ENCODE results near the gene NDUFV1.
"Not testable (repeated sequence)": the region's sequence is repeated elsewhere in the genome, so short reads cannot be mapped to it uniquely, and the experiment has no call there.

The NDUFV1 gene

DNA sequence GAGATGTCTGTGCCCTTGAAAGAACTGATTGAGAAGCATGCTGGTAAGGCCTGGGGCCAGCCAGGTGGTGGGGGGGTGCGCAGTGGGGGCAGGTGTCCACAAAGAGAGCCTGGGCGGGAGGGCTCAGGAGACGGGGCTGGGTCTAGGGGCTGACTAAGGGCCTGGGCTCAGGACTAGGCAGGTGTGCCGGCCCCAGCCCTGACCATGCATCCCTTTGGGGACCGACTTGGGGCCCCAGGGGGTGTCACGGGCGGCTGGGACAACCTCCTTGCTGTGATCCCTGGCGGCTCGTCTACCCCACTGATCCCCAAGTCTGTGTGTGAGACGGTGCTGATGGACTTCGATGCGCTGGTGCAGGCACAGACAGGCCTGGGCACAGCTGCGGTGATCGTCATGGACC, 4.4 kb downstream of the NDUFV1 start:
- in situ Hi-C loops (cut with MboI; ENCODE audit: low sequenced_read_pairs), result no loop called here

- in situ Hi-C loops (cut with MboI; ENCODE audit: low sequenced_read_pairs), result no loop called here
Measured at GRCh38 chr11:67611704-67612587, 5.2 kb downstream of the NDUFV1 start.

- in situ Hi-C loops (cut with MboI; ENCODE audit: low sequenced_read_pairs), result no loop called here
Measured at GRCh38 chr11:67612751-67613150, 6.0 kb downstream of the NDUFV1 start.

DNA sequence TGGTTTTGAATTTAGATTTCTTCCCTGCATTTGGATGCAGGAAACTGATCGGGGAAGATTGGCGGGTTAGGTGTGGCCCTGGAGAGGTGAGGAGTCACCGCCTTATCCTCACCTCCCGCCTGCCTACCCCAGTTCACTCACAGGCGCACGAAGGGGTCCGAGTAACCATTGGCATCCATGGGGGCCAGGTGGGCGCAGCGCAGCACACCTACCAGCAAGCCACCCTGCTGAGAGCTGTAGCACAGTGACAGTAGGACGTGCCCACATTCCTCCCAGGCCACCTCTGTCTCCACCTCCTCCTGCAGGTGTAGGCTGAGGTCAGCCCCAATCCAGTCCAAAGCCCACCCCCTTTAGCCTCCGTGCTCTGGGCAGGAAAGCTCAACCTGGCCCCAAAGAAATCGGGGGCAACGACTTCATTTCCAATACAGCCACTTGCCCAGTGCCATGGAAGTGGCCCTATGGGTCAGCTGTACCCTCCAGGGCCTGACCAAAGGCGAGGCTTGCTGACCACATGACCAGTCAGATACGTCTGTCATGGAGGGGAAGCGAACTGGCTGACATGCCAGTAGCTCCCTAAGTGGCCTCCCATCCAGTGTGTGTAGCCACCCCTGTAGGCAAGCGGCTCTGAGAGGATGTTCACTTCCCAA, 6.7 kb downstream of the NDUFV1 start:
- in situ Hi-C loops (cut with MboI; ENCODE audit: low sequenced_read_pairs), result no loop called here

- in situ Hi-C loops (cut with MboI; ENCODE audit: low sequenced_read_pairs), result no loop called here
Measured at GRCh38 chr11:67613960-67614715, 7.4 kb downstream of the NDUFV1 start.

DNA sequence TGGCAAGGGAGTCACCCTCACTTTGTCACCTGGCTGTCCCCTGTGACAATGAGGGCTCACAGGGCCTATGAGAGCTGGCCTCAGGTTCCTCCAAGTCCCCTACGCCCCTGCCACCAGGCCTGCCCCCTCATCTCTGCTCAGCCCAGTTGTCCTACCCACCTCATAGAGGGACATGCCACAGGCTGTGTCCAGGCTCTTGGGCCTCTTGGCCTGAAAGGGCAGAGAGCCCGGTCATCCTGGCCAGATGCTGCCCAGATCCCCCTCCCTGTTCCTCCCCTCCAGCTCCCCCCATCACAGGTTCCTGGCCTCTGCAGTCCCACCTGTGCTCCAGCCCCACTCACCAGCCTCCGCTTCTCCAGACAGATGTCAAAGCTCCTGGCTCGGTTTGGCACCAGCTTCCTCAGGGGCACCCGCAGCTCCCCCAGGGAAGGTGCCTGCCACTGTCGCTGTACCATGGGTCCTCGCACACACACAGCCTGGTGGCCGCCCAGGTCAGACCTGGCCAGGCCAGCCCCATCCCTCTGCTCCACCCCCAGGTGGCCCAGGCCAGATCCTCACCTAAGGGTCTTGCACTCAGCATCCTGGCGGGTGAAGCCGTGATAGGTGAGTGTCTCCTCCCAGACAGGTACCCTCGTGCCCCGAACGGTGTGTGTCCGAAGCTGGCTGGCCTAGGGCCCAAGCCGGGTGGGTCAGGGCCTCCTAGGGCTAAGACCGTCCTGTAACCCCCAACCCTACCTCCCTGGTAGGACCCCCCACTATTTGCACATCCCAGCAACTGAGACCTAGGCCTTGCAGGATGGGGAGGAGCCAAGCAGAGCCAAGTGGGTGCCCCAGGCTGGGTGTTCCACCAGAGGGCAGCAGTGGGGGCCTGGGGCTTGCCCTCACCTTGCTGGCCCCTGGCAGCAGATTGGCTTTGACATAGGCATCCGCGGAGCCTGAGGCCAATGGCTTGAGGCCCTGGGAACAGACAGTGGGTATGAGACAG, 8.3 kb downstream of the NDUFV1 start:
- in situ Hi-C loops (cut with MboI; ENCODE audit: low sequenced_read_pairs), result no loop called here

DNA sequence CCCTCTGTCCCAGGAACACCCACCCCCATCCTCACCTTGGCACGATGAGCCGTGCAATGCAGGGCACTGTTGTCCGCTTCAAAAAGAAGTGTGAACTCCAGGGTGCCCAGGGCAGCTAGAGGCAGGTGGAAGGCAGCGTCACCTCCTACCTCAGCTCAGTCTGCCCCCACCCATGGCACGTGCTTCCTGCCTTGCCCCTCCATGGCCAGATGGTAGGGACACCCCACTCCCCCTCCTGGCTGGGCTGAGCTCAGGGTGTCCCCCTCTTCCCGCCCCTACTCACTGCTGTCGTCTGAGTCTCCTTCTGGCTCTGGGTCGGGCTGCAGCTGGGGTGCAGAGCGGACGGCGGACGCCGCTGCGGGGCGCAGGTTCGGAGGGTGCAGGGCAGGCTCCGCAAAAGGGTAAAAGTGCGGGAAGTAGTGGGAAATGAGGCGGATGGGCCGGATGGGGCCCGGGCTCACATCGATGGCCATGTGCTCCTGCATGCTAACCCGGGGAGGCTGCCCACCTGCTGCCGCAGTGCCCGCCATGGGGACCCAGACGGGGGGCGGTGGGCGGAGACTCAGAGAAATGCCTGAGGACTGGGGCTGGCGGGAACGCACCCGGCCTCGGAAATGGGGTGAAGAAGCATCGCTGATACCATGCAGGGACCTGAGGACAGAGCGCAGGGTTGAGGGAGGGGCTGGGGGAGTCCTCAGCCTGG, 9.1 kb downstream of the NDUFV1 start:
- in situ Hi-C loops (cut with MboI; ENCODE audit: low sequenced_read_pairs), result no loop called here

GRCh38 chr11:67616431-67617242, 9.9 kb downstream of the NDUFV1 start:
- in situ Hi-C loops (cut with MboI; ENCODE audit: low sequenced_read_pairs), result no loop called here

DNA sequence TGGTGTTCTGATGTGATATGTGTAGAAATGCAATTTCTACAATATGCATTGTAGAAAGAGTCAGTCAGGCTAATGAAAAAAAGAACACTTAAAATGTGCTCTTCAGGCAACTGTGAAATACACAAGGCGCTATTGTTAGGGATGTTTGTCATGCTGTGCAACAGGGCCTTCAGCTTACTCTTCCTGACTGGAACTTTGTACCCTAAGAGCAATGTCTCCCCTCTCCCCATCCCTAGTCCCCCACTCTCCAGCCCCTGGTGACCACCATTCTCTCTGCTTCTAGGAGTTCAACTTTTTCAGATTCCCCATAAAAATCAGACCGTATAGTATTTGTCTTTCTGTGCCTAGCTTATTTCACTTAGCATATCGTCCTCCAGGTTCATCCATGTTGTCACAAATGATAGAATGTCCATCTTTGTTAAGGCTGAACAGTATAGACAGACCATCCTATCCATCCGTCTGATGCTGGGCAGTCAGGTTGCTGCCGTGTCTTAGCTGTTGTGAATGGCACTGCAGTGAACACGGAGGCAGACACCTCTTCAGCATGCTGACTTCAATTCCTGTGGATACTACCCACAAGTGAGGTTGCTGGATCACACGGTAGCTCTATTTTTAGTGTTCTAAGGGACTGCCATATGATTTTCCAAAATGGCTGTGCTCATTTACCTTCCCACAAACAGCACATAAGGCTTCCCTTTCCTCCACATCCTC, 10.7 kb downstream of the NDUFV1 start:
- in situ Hi-C loops (cut with MboI; ENCODE audit: low sequenced_read_pairs), result no loop called here

DNA sequence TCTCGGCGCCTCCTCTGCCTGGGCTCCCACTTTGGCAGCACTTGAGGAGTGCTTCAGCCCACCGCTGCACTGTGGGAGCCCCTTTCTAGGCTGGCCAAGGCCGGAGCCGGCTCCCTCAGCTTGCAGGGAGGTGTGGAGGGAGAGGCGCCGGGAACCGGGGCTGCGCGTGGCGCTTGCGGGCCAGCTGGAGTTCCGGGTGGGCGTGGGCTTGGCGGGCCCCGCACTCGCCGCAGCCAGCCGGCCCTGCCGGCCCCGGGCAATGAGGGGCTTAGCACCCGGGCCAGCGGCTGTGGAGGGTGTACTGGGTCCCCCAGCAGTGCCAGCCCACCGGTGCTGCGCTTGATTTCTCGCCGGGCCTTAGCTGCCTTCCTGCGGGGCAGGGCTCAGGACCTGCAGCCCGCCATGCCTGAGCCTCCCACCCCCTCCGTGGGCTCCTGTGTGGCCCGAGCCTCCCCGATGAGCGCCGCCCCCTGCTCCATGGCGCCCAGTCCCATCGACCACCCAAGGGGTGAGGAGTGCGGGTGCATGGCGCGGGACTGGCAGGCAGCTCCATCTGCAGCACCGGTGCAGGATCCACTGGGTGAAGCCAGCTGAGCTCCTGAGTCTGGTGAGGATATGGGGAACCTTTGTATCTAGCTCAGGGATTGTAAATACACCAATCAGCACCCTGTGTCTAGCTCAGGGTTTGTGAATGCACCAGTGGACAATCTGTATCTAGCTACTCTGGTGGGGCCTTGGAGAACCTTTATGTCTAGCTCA, 12.3 kb downstream of the NDUFV1 start:
- in situ Hi-C loops (cut with MboI; ENCODE audit: low sequenced_read_pairs), result not testable (repeated sequence)

DNA sequence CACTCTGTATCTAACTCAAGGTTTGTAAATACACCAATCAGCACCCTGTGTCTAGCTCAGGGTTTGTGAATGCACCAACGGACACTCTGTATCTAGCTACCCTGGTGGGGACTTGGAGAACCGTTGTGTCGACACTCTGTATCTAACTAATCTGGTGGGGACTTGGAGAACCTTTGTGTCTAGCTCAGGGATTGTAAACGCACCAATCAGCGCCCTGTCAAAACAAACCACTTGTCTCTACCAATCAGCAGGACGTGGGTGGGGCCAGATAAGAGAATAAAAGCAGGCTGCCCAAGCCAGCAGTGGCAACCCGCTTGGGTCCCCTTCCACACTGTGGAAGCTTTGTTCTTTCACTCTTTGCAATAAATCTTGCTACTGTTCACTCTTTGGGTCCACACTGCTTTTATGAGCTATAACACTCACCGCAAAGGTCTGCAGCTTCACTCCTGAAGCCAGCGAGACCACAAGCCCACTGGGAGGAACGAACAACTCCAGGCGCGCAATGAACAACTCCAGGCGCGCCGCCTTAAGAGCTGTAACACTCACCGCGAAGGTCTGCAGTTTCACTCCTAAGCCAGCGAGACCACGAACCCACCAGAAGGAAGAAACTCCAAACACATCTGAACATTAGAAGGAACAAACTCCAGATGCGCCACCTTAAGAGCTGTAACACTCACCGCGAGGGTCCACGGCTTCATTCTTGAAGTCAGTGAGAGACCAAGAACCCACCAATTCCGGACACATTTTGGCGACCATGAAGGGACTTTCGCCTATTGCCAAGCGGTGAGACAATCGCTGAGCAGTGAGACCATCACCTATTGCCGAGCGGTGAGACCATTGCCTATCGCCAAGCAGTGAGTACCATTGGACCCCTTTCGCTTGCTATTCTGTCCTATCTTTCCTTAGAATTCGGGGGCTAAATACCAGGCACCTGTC, 13.2 kb downstream of the NDUFV1 start:
- in situ Hi-C loops (cut with MboI; ENCODE audit: low sequenced_read_pairs), result not testable (repeated sequence)

- in situ Hi-C loops (cut with MboI; ENCODE audit: low sequenced_read_pairs), result not testable (repeated sequence)
Measured at GRCh38 chr11:67620621-67621020, 13.9 kb downstream of the NDUFV1 start.

- in situ Hi-C loops (cut with MboI; ENCODE audit: low sequenced_read_pairs), result not testable (repeated sequence)
Measured at GRCh38 chr11:67621928-67622327, 15.2 kb downstream of the NDUFV1 start.

- in situ Hi-C loops (cut with MboI; ENCODE audit: low sequenced_read_pairs), result not testable (repeated sequence)
Measured at GRCh38 chr11:67622905-67623304, 16.2 kb downstream of the NDUFV1 start.

DNA sequence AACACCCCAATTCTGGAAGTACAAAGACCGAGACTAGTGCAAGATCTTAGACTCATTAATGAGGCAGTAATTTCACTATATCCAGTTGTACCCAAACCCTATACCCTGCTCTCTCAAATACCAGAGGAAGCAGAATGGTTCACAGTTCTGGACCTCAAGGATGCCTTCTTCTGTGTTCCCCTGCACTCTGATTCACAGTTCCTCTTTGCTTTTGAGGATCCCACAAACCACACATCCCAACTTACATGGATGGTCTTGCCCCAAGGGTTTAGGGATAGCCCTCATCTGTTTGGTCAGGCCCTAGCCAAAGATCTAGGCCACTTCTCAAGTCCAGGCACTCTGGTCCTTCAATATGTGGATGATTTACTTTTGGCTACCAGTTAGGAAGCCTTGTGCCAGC, 17.1 kb downstream of the NDUFV1 start:
- in situ Hi-C loops (cut with MboI; ENCODE audit: low sequenced_read_pairs), result not testable (repeated sequence)

GRCh38 chr11:67626131-67626833, 19.5 kb downstream of the NDUFV1 start:
- in situ Hi-C loops (cut with MboI; ENCODE audit: low sequenced_read_pairs), result not testable (repeated sequence)

Data from HL-60/S4 treated with retinoic acid at 250 ng/mL for 4 days and 3 days (cell line).